LNCAP (cell line): ENCODE data around the gene PRKRIP1.

Experiments used
- TF ChIP-seq, protein P1 (sequence below): fragments of 450-650 bp; IDR thresholded peaks from 2 replicates; pipeline ENCODE4 v1.5.1; 2017; ENCODE audit warnings: mild to moderate bottlenecking

Gene PRKRIP1

DNA sequence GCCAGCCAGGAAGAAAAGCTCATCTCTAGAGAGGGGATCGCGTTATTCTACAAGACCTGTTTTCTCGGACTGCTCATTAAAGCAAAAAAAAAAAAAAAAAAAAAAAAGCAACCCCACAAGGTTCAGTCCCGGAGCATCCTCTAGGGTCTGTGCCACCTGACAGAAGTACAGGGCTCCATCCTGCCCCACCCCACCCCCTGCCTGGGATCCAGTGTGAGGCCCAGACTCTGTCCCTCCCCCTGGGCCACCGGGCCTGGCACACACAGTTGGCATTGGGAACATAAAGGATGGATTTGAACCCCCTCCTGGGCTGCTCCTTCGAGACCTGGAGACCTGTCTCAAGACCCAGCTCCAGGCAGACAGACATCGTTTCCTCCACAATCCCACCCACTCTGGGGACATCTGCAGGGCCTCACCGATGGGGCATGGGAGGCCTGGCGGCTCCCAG lies 37.9 kb downstream of the PRKRIP1 start:
- TF ChIP-seq, protein P1, sequence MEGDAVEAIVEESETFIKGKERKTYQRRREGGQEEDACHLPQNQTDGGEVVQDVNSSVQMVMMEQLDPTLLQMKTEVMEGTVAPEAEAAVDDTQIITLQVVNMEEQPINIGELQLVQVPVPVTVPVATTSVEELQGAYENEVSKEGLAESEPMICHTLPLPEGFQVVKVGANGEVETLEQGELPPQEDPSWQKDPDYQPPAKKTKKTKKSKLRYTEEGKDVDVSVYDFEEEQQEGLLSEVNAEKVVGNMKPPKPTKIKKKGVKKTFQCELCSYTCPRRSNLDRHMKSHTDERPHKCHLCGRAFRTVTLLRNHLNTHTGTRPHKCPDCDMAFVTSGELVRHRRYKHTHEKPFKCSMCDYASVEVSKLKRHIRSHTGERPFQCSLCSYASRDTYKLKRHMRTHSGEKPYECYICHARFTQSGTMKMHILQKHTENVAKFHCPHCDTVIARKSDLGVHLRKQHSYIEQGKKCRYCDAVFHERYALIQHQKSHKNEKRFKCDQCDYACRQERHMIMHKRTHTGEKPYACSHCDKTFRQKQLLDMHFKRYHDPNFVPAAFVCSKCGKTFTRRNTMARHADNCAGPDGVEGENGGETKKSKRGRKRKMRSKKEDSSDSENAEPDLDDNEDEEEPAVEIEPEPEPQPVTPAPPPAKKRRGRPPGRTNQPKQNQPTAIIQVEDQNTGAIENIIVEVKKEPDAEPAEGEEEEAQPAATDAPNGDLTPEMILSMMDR: no peak

DNA sequence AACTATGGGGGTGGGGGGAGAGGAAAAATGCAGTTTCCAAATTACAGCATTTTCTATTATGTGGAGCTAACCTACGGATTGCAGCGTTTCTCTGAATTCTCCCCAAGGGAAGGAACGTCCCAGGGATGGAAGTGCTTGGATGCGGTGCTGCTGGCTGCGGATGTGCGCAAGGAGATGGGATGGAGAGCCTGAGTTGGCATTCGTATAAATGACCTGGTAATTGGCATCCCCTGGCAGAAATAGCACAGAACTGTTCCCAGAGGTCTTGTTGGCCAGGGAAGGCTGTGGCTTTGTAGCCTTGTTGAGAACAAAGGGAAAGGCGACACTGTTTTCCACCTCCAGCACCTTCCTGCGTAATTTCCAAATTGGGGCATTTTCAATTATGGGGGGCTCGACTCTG lies 40.0 kb downstream of the PRKRIP1 start:
- TF ChIP-seq, protein P1: no peak

DNA sequence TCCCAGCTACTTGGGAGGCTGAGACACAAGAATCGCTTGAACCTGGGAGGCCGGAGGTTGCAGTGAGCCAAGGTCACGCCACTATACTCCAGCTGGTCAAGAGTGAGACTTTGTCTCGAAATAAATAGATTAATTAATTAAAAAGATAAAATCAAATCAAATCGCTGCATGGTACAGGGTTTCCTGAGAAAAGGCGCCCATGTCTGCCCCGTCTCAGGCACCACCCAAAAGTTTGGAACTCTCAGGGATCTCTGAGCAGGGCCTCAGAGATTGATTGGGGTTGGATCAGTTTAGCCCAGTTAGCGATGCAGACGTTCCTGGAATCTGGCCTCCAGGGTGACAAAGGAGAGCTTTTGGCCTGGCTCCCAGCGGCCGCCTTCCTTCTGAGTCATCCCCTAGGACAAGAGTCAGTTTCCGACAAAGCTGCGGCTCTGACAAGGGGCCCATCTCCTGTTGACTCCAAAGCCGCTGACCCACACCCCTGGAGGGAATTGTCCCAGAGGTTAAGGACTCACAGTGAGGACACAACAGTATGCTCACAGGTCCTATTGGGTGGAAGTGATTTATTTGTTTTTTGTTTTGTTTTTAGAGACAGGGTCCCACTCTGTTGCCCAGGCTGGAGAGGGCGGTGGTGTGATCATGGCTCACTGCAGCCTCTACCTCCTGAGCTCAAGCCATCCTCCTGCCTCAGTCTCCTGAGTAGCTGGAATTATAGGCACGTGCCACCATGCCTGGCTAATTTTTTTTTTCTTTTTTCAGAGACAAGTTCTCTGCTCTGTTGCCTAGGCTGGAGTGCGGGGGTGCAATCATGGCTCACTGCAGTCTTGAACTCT lies 44.0 kb downstream of the PRKRIP1 start:
- TF ChIP-seq, protein P1: no peak

DNA sequence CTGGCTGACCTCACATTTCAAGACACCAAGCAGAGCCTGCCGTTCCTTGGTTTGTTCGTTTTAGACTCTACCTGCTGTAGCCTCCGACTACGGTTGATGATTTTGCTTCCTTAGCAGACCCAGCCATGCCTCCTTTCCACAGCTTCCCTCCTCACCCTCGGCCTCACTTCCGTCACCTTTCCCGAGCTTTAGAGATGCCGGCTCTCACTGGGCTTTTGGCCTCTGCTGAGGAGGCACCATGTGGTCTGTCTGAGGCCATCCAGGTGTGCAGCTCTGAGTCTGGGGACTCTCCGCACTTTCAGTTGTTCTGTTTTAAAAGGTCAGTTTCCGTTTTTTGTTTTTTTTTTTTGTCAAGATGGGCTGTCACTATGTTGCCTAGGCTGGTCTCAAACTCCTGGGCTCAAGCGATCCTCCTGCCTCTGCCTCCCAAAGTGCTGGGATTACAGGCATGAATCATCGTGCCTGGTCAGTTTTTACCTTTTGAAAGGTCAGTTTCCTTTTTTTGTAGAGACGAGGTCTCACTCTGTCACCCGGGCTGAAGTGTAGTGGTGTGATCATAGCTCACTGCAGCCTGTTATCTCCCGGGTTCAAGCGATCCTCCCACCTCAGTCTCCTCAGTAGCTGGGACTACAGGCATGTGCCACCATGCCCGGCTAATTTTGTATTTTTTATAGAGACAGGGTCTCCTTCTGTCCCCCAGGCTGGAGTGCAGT lies 49.0 kb downstream of the PRKRIP1 start:
- TF ChIP-seq, protein P1: no peak

DNA sequence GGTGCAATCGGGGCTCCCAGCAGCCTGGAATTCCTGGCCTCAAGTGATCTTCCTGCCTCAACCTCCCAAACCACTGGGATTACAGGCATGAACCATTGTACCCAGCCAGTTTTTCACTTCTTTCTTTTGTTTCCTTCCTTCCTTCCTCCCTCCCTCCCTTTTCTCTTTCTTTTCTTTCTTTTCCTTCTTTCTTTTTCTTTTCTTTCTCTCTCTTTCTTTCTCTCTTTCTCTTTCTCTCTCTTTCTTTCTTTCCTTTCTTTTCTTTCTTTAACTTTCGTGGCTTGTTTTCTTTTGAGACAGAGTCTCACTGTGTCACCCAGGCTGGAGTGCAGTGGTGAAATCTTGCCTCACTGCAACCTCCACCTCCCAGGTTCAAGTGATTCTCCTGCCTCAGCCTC lies 49.5 kb downstream of the PRKRIP1 start:
- TF ChIP-seq, protein P1: no peak

DNA sequence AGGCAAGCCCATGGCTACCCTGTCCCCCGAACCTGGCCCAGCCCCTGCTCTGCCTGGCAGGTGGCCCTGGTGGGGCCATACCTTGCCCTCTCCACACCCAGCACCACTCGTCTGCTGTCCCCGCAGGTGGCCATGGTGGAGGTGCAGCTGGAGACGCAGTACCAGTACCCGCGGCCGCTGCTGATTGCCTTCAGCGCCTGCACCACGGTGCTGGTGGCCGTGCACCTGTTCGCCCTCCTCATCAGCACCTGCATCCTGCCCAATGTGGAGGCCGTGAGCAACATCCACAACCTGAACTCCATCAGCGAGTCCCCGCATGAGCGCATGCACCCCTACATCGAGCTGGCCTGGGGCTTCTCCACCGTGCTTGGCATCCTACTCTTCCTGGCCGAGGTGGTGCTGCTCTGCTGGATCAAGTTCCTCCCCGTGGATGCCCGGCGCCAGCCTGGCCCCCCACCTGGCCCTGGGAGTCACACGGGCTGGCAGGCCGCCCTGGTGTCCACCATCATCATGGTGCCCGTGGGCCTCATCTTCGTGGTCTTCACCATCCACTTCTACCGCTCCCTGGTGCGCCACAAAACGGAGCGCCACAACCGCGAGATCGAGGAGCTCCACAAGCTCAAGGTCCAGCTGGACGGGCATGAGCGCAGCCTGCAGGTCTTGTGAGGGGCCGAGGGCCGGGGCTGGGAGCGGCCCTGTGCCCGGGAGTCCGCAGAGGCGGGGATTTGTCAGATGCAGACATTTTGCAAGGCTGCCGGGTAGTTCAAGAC lies 50.4 kb downstream of the PRKRIP1 start:
- TF ChIP-seq, protein P1: no peak

DNA sequence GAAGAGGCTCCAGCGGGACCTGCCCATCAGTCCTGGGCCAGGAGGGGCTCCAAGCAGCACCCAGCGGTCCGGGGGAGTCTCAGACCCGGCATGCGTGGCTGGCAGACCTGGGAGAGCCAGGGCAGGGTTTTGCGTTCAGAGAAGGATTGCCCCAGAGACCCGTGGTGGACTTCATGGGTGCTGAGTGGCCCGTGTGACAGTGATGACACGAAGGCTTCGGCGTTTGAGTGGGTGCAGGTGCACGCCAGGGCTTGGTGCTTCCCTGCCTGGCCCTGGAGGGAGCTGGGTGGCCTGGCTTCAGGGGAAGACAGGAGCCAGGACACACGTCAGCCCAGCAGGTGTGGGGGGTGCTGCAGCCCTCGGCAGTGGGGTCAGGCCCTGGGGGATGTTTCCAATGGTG lies 51.1 kb downstream of the PRKRIP1 start:
- TF ChIP-seq, protein P1: no peak
